HG03575 (cell line): ENCODE results near the gene SELENOP.
"Not testable (repeated sequence)": the region's sequence is repeated elsewhere in the genome, so short reads cannot be mapped to it uniquely, and the experiment has no call there.

Experiments
- ATAC-seq: cut with Tn5 transposase; IDR thresholded peaks from one replicate; pipeline ENCODE4 v1.9.1; 2021; ENCODE audit not compliant: unreplicated experiment, insufficient number of reproducible peaks, low FRiP score; ENCODE audit errors: extremely low read depth

SELENOP gene

GRCh38 chr5:42811591-42812446 lies at the start of gene SELENOP:
SELENOP (minus strand) TSS chr5:42811892; CDS start chr5:42808353, 3,539 bp downstream.
- ATAC-seq: no peak

DNA sequence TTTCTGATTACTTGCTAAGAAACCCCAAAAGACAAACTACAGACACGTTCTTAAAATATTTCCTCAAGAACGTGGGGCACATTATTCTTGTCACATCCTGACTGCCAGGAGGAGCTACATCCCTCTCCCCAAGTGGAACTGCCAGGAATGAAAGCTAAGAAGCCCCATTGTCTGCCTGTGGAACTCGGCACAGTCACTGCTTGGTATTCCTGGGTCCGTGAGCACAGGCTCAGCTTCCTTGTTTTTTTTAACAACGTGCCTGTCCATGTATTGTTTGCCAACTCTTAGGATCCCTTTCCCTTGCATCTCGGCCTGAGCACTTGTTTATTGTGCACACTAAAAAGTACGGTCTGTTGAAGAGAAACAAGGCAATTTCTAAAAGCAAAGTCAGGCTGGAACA lies 47.0 kb upstream of the SELENOP start:
- no peak for ATAC-seq

GRCh38 chr5:42858031-42858643 lies 46.4 kb upstream of the SELENOP start:
- ATAC-seq: no peak

DNA sequence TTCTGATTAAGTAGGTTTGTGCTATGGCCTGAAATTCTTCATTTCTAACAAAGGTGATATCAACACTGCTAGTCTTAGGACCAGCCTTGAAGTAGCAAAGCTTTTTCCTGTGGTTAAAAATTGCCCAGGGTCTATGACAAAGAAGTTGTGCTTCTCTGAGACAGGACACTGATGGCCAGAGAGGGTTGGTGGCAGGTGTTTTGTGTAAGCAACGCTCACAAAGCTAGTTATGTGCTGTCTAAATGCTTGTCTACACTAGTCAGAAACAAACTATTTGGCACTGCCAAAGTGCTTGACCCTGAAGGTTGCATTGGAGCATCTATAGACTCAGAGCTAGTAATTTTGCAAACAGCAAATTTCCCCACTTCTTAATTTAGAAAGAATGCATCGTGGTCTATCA lies 44.1 kb upstream of the SELENOP start:
- ATAC-seq: no peak

GRCh38 chr5:42855386-42855785 lies 43.7 kb upstream of the SELENOP start:
- no peak for ATAC-seq

DNA sequence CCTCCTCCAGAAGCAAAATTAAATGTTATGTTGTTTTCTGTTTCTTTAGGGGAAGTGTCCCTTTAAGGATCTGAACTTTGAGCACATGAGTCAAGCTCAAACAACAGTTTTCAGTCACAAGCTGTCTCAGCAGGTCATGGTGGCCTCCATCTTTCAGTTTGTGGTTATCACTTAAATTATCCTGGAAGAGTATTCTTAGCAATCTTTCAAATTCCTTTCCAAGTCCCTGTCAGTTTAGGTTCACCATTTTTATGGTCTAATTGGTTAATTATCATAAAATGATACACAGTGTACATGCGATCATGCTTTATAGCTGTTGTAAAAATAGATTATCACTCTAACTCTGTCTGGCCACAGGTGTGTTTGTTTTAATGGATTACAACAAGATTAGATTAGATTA lies 43.1 kb upstream of the SELENOP start:
- no peak for ATAC-seq

- no peak for ATAC-seq
Measured at GRCh38 chr5:42852826-42853225, 41.1 kb upstream of the SELENOP start.

- no peak for ATAC-seq
Measured at GRCh38 chr5:42851481-42851880, 39.8 kb upstream of the SELENOP start.

GRCh38 chr5:42848545-42848944 lies 36.9 kb upstream of the SELENOP start:
- no peak for ATAC-seq

- not testable (repeated sequence) for ATAC-seq
Measured at GRCh38 chr5:42844408-42844807, 32.7 kb upstream of the SELENOP start.

- ATAC-seq: no peak
Measured at GRCh38 chr5:42843675-42844292, 32.1 kb upstream of the SELENOP start.

DNA sequence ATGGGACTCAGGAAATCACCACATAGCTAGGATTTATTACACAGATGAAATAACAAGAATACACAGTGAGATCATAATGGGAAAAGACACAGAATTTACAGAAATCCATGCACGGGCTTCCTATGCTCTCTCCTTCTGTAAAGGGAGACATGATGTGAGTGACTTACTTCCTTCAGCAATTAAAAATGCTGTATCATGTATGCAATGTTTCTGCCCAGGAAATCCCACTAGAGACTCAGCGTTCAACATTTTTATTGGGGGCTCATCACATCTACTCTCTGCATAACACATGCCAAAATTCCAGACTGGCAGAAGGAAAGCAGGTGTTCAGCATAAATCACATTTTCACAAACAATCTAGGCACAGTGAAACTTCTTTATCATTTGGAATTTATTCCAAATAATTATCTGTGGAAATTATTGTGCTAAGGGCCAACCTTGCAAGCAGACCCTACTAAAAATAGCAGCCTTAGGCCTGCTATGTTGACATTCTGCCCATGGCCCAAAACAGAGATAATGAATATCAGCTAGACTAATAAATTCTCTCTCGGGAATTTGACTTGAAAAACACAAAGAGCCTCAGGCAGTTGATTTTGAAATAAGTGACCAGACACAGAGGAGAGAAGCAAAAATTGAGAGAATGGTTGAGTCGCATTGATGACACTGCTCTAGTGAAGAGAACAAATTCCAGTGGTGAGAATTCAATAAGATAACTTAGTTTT lies 31.4 kb upstream of the SELENOP start:
- ATAC-seq: no peak

GRCh38 chr5:42840842-42841567 lies 29.3 kb upstream of the SELENOP start:
- no peak for ATAC-seq

DNA sequence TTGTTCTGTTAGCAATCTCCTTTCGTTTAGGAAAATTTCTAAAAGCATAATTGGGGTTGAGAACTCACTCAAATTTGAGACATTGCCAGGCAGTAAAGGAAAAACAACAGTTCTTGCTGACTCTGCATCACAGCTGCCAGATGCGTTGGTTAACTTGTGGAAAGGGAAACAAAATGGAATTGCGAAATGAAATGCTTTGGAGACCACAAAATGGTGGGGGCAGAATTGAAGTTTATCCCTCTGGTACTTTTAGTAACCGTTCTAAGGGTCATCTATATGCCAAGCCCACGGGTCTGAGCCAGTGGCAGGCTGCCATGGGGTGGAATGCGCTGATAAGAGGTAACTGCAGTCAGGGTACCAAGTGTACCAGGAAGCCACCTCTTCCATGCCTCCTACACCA lies 28.6 kb upstream of the SELENOP start:
- ATAC-seq: no peak

GRCh38 chr5:42839196-42839595 lies 27.5 kb upstream of the SELENOP start:
- no peak for ATAC-seq

GRCh38 chr5:42837601-42838000 lies 25.9 kb upstream of the SELENOP start:
- no peak for ATAC-seq

DNA sequence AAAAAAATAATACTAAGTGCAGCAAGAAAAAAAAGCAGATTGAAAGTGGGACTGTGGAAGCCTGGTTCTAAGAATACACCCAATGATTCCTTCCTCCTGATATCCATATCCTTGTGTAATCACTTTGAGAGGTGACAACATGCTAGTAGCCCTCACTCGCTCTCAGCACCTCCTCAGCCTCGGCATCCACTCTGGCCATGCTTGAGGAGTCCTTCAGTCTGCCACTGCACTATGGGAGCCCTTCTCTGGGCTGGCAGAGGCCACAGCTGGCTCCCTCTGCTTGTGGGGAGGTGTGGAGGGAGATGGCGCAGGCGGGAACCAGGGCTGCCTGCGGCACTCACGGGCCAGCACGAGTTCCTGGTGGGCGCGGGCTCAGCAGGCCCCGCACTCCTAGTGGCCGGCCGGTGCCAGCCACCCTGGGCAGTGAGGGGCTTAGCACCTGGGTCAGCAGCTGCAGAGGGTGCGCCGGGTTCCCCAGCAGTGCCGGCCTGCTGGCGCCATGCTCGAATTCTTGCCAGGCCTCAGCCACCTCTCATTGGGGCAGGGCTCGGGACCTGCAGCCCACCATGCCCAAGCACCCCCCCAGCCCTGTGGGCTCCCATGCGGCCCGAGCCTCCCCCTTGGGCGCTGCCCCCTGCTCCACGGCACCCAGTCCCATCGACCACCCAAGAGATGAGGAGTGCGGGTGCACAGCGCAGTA lies 24.5 kb upstream of the SELENOP start:
- ATAC-seq: no peak

GRCh38 chr5:42832060-42832459 lies 20.4 kb upstream of the SELENOP start:
- no peak for ATAC-seq
